HFFc6 (cell line): ENCODE measurements around the gene SLC6A15. TPM values are rescaled to one million over a fixed set of nuclear protein-coding genes. Genes with fewer than 3 reads are reported as not detected.

Source experiments
- DNase-seq: peaks from one replicate; pipeline ENCODE4 v3.0.0-alpha.2; 2018
- H3K27ac Mint-ChIP-seq: 2 replicates; pipeline ENCODE4 v1.8.0; 2020; ENCODE audit warnings: mild to moderate bottlenecking, mixed read lengths
- H3K27me3 Mint-ChIP-seq: 2 replicates; pipeline ENCODE4 v1.8.0; 2021; ENCODE audit warnings: mild to moderate bottlenecking, moderate library complexity, mixed read lengths; ENCODE audit not compliant: insufficient read depth
- H3K36me3 Mint-ChIP-seq: 2 replicates; pipeline ENCODE4 v1.8.0; 2021; ENCODE audit warnings: low read depth, mixed read lengths
- H3K4me1 Mint-ChIP-seq: 2 replicates; pipeline ENCODE4 v1.8.0; 2020; ENCODE audit warnings: low read depth, mixed read lengths
- H3K4me3 Mint-ChIP-seq: 2 replicates; pipeline ENCODE4 v1.8.0; 2020; ENCODE audit warnings: mild to moderate bottlenecking, moderate library complexity, mixed read lengths
- H3K9me3 Mint-ChIP-seq: 2 replicates; pipeline ENCODE4 v1.8.0; 2020; ENCODE audit warnings: mild to moderate bottlenecking, mixed read lengths
- CTCF ChIP-seq: fragments of 200-600 bp; sonication (generic); IDR thresholded peaks from 2 replicates; pipeline ENCODE4 v1.5.0; 2021; ENCODE audit warnings: antibody characterized with exemption, mild to moderate bottlenecking
- total RNA-seq, 6 experiments: library from RNA; stranded (reverse); fragmentation: NEBNext Ultra II Directional; extraction: Animal tissue kit (Norgen Biotek cat#: 25700); gene quantifications; 2 replicates in 1 of 6; 3 replicates in 5 of 6; pipeline ENCODE4 v1.2.3, GENCODE V29; 2021

The SLC6A15 gene
- total RNA-seq, 6 experiments from 2014 or later = not detected

- H3K27ac Mint-ChIP-seq = no peak overlapping the region
- no peaks in the 10 kb centered on the region for H3K9me3 Mint-ChIP-seq
- no peak for DNase-seq
- H3K36me3 Mint-ChIP-seq = no peaks in the 10 kb centered on the region
- H3K4me1 Mint-ChIP-seq = no peaks in the 10 kb centered on the region
- no peaks in the 10 kb centered on the region for H3K27me3 Mint-ChIP-seq
- H3K4me3 Mint-ChIP-seq = no peak overlapping the region
- TF ChIP-seq CTCF = peak; percentile 36; the same call in 1 of the 2 replicates
These were observed 37.8 kb downstream of the SLC6A15 start for GRCh38 chr12:84874825-84875139.

- H3K36me3 Mint-ChIP-seq = no peaks in the 10 kb centered on the region
- DNase-seq = peak; percentile 57
- no peaks in the 10 kb centered on the region for H3K4me1 Mint-ChIP-seq
- H3K9me3 Mint-ChIP-seq = no peaks in the 10 kb centered on the region
- H3K4me3 Mint-ChIP-seq = no peak overlapping the region
- TF ChIP-seq CTCF = peak; percentile 88
- no peak overlapping the region for H3K27ac Mint-ChIP-seq
- no peaks in the 10 kb centered on the region for H3K27me3 Mint-ChIP-seq
These were observed 38.3 kb downstream of the SLC6A15 start for GRCh38 chr12:84874125-84874824.

GRCh38 chr12:84862186-84862585, 50.4 kb downstream of the SLC6A15 start:
- no peak for DNase-seq

GRCh38 chr12:84860718-84861117, 51.9 kb downstream of the SLC6A15 start:
- no peaks in the 10 kb centered on the region for H3K36me3 Mint-ChIP-seq
- H3K27me3 Mint-ChIP-seq = no peaks in the 10 kb centered on the region; the same call in 1 of the 2 replicates
- no peak overlapping the region for H3K4me3 Mint-ChIP-seq
- no peak for TF ChIP-seq CTCF
- DNase-seq = no peak
- no peak overlapping the region for H3K27ac Mint-ChIP-seq
- H3K9me3 Mint-ChIP-seq = no peaks in the 10 kb centered on the region
- no peaks in the 10 kb centered on the region for H3K4me1 Mint-ChIP-seq

More at GRCh38 chr12:84862186-84862585, 50.4 kb downstream of the SLC6A15 start:
- Mint-ChIP-seq H3K27me3 (no peaks in the 10 kb centered on the region), H3K4me1 (no peaks in the 10 kb centered on the region), H3K9me3 (no peaks in the 10 kb centered on the region), H3K4me3 (no peak overlapping the region), H3K27ac (no peak overlapping the region), H3K36me3 (no peaks in the 10 kb centered on the region)
- TF ChIP-seq CTCF = no peak

- Mint-ChIP-seq H3K27ac (no peak overlapping the region), H3K4me3 (no peak overlapping the region), H3K9me3 (no peaks in the 10 kb centered on the region), H3K36me3 (no peaks in the 10 kb centered on the region), H3K27me3 (peaks cover 3% of the 10 kb centered on the region; the same call in 1 of the 2 replicates), H3K4me1 (no peaks in the 10 kb centered on the region)
- no peak for TF ChIP-seq CTCF
- no peak for DNase-seq
These were observed 53.8 kb downstream of the SLC6A15 start for GRCh38 chr12:84858796-84859195.
